B cell (primary cell): ENCODE measurements around the gene RRP12. TPM values are rescaled to one million over a fixed set of nuclear protein-coding genes. Genes with fewer than 3 reads are reported as not detected.

ENCODE experiments used
- ATAC-seq: fragments of 200-7000 bp; cut with Tn5 transposase; one replicate; pipeline ENCODE4 v1.10.0; 2021; ENCODE audit warnings: low read depth, mild to moderate bottlenecking, moderate number of reproducible peaks, moderate library complexity
- CTCF ChIA-PET: fragments of 350-600 bp; sonication (Branson Sonifier 250); formaldehyde crosslinking; loops from one replicate; lab custom pipeline; 2021; ENCODE audit warnings: antibody characterized with exemption, inconsistent platforms; lab: Charles Lee
- POLR2A ChIA-PET: fragments of 350-600 bp; sonication (Branson Sonifier 250); formaldehyde crosslinking; loops from one replicate; lab custom pipeline; 2021; ENCODE audit warnings: antibody characterized with exemption; lab: Charles Lee
- DNase-seq: peaks from one replicate; pipeline ENCODE4 v3.0.0; 2013
- H2AFZ ChIP-seq: 2 replicates; pipeline ENCODE4 v1.6.1; 2012; ENCODE audit warnings: mild to moderate bottlenecking, low read depth, low read length; ENCODE audit not compliant: insufficient read depth, poor library complexity, severe bottlenecking
- H3K27ac ChIP-seq, 2 donors: 1 replicate in 1 of 2; 2 replicates in 1 of 2; pipeline ENCODE4 v1.5.1; 2012 to 2013; ENCODE audit warnings: low read length in 2 of 2, mild to moderate bottlenecking in 2 of 2, moderate library complexity in 1 of 2
- H3K27me3 ChIP-seq, 4 experiments: fragments of 200-600 bp in 1 of 4; sonication (generic) in 1 of 4; replicated peaks in 1 of 4; 1 replicate in 2 of 4; 2 replicates in 2 of 4; pipeline versions ENCODE4 v1.6.1 to v1.7.0; 2013 to 2016; ENCODE audit warnings: low read length in 3 of 4, mild to moderate bottlenecking in 2 of 4, mixed read lengths in 1 of 4, moderate library complexity in 1 of 4; ENCODE audit not compliant: insufficient read depth in 4 of 4, control insufficient read depth in 3 of 4; ENCODE audit errors: control extremely low read depth in 1 of 4
- H3K36me3 ChIP-seq, 2 experiments: replicated peaks in 1 of 2; 1 replicate in 1 of 2; 2 replicates in 1 of 2; pipeline versions ENCODE4 v1.6.1 to v1.7.1; 2013; ENCODE audit warnings: low read length in 1 of 2; ENCODE audit not compliant: insufficient read depth in 2 of 2, control insufficient read depth in 1 of 2; ENCODE audit errors: control extremely low read depth in 1 of 2, extremely low read depth in 1 of 2
- H3K4me1 ChIP-seq, 2 donors: fragments of 200-600 bp in 1 of 2; sonication (generic) in 1 of 2; 1 replicate in 1 of 2; 2 replicates in 1 of 2; pipeline versions ENCODE4 v1.5.1 to v1.6.1; 2013 to 2017; ENCODE audit warnings: low read length in 2 of 2; ENCODE audit not compliant: control insufficient read depth in 2 of 2, insufficient read depth in 2 of 2
- H3K4me2 ChIP-seq: replicated peaks from 2 replicates; pipeline ENCODE3; 2012; ENCODE audit warnings: mild to moderate bottlenecking, low read depth, low read length; ENCODE audit not compliant: poor library complexity, severe bottlenecking
- H3K4me3 ChIP-seq, 5 experiments: fragments of 200-600 bp in 1 of 5; sonication (generic) in 1 of 5; 1 replicate in 3 of 5; 2 replicates in 2 of 5; pipeline versions ENCODE4 v1.5.1 to v1.7.0; 2011 to 2016; ENCODE audit warnings: low read length in 4 of 5, mild to moderate bottlenecking in 4 of 5, low read depth in 2 of 5, control low read depth in 1 of 5, moderate library complexity in 1 of 5; ENCODE audit not compliant: insufficient read depth in 1 of 5; ENCODE audit errors: control extremely low read depth in 1 of 5, extremely low read depth in 1 of 5
- H3K79me2 ChIP-seq: fragments of 200-600 bp; sonication (generic); one replicate; pipeline ENCODE4 v1.6.0; 2016; ENCODE audit warnings: low read length; ENCODE audit not compliant: control insufficient read depth, insufficient read depth
- H3K9ac ChIP-seq: fragments of 200-600 bp; sonication (generic); 2 replicates; pipeline ENCODE4 v1.6.1; 2017; ENCODE audit warnings: mild to moderate bottlenecking, low read length, moderate library complexity
- H3K9me3 ChIP-seq, 3 donors: one replicate each; pipeline versions ENCODE4 v1.6.1 to v1.7.1; 2013; ENCODE audit warnings: low read length in 2 of 3; ENCODE audit not compliant: control insufficient read depth in 2 of 3, insufficient read depth in 1 of 3; ENCODE audit errors: control extremely low read depth in 1 of 3
- H4K20me1 ChIP-seq: 2 replicates; pipeline ENCODE4 v1.6.0; 2012; ENCODE audit warnings: mild to moderate bottlenecking, low read length; ENCODE audit not compliant: insufficient read depth, control insufficient read depth, poor library complexity, severe bottlenecking
- H3K27ac Mint-ChIP-seq: one replicate; pipeline ENCODE4 v1.8.0; 2021; ENCODE audit warnings: mixed read lengths
- H3K27me3 Mint-ChIP-seq: one replicate; pipeline ENCODE4 v1.8.0; 2021; ENCODE audit warnings: mixed read lengths
- H3K4me1 Mint-ChIP-seq: one replicate; pipeline ENCODE4 v1.8.0; 2021; ENCODE audit warnings: mixed read lengths
- H3K4me3 Mint-ChIP-seq: one replicate; pipeline ENCODE4 v1.8.0; 2021; ENCODE audit warnings: mixed read lengths
- H3K9me3 Mint-ChIP-seq: one replicate; pipeline ENCODE4 v1.8.0; 2022; ENCODE audit warnings: mixed read lengths; ENCODE audit not compliant: insufficient read depth
- EZH2 ChIP-seq: IDR thresholded peaks from 2 replicates; pipeline ENCODE4 v1.6.1; 2012; ENCODE audit warnings: borderline replicate concordance, low read depth, mild to moderate bottlenecking, moderate library complexity, low read length; ENCODE audit not compliant: insufficient read depth, poor library complexity, severe bottlenecking
- WGBS: methylation state at CpG from one replicate; pipeline ENCODE4 v1.1.5; 2013; ENCODE audit warnings: missing lambda C conversion rate; ENCODE audit not compliant: insufficient coverage; 5-methylcytosine and 5-hydroxymethylcytosine counted together
- intact Hi-C: fragments of 100-400 bp; cut with micrococcal nuclease; formaldehyde crosslinking; loops from one replicate; pipeline ENCODE4 v1.10.0; 2022
- polyA plus RNA-seq: library from polyadenylated mRNA; depleted of rRNA; stranded (reverse); fragments of >200 nt; gene quantifications from 2 replicates; pipeline ENCODE4 v1.2.3, GENCODE V29; 2012
- total RNA-seq, 2 donors: library from RNA; stranded (reverse); fragments of 120-200 nt in 1 of 2; gene quantifications; 1 replicate in 1 of 2; 2 replicates in 1 of 2; pipeline versions ENCODE4 v1.2.3 to v1.2.4, GENCODE V29; 2013 to 2022
- TF ChIP-seq, protein P1 (sequence below): fragments of 200-600 bp; IDR thresholded peaks from one replicate; pipeline ENCODE4 v1.8.0; 2022; ENCODE audit warnings: antibody characterized with exemption, mild to moderate bottlenecking

Gene RRP12
- total and polyA plus RNA-seq, 2 donors (not counting 1 experiment from before 2014, with no cell fraction given): 19.3 to 35.7 TPM

DNA sequence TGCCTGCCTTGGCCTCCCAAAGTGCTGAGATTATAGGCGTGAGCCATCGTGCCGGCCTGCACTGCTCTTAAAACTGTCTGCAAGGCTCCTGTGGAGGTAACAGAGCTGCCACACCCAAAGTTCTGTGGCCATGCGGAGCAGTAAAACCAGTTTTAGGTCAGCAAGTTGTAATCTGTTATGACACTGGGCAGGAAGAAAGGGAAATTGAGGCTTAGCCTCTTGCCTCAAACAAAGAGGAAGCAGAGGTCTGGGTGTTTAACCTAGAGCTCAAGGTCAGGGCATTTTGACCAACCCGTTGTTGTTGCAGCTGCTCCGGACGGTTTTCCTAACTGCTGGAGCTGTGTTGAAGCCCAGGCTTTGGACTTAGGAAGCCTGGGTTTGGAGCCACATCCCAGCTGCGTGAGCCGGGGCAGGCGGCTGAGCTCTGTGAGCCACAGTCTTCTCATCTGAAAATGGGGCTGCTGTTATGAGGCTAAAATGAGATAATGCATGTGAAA lies 7.4 kb upstream of the RRP12 start:
- no peak for ATAC-seq
- POLR2A ChIA-PET: interaction anchor here (0.5 kb wide), 1 partner anchor 143 kb away, joined by 4 read pairs; no protein-coding TSS in a partner anchor
- no peak overlapping the region for H3K4me3 Mint-ChIP-seq
- Histone ChIP-seq H3K4me3 (no peak overlapping the region), H3K79me2 (no peaks in the 10 kb centered on the region), H3K9me3 (no peaks in the 10 kb centered on the region), H3K27ac (no peak overlapping the region), H3K27me3 (no peaks in the 10 kb centered on the region), H3K4me1 (peaks cover 0 to 13% of the 10 kb centered on the region in 2 donors), H3K9ac (no peak overlapping the region), H3K4me2 (no peak overlapping the region), H2AFZ (no peak overlapping the region), H3K36me3 (no peaks in the 10 kb centered on the region), H4K20me1 (no peaks in the 10 kb centered on the region)
- H3K27me3 Mint-ChIP-seq: no peaks in the 10 kb centered on the region
- TF ChIP-seq EZH2: no peak
- TF ChIP-seq, protein P1, sequence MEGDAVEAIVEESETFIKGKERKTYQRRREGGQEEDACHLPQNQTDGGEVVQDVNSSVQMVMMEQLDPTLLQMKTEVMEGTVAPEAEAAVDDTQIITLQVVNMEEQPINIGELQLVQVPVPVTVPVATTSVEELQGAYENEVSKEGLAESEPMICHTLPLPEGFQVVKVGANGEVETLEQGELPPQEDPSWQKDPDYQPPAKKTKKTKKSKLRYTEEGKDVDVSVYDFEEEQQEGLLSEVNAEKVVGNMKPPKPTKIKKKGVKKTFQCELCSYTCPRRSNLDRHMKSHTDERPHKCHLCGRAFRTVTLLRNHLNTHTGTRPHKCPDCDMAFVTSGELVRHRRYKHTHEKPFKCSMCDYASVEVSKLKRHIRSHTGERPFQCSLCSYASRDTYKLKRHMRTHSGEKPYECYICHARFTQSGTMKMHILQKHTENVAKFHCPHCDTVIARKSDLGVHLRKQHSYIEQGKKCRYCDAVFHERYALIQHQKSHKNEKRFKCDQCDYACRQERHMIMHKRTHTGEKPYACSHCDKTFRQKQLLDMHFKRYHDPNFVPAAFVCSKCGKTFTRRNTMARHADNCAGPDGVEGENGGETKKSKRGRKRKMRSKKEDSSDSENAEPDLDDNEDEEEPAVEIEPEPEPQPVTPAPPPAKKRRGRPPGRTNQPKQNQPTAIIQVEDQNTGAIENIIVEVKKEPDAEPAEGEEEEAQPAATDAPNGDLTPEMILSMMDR: no peak
- H3K4me1 Mint-ChIP-seq: peaks cover 12% of the 10 kb centered on the region
- no peak for DNase-seq
- 95% methylated on average over 10 of the region's 10 CpGs for WGBS
- H3K27ac Mint-ChIP-seq: no peak overlapping the region
- no peaks in the 10 kb centered on the region for H3K9me3 Mint-ChIP-seq
- intact Hi-C loops: no loop called here
- CTCF ChIA-PET: interaction anchor here (1.2 to 5.5 kb wide), 4 partner anchors 11 to 144 kb away, joined by 3 to 29 read pairs (median 16); no protein-coding TSS in a partner anchor

DNA sequence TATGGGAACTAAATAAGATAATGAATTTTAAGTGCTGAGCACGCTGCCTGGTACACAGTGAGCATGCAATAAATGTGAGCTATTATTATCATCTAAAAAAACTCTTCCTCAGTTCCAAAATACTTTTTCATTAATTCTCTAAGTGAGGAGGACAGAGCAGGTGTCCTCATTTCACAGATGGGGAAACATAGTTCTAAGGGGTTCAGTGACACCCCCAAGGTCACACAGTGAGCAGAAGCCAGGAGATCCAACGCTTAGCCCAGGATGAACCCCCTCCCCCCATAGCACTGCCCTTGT lies 6.8 kb upstream of the RRP12 start:
- no peaks in the 10 kb centered on the region for H3K79me2 ChIP-seq
- no peak overlapping the region for H2AFZ ChIP-seq
- no peak overlapping the region for H3K9ac ChIP-seq
- no peaks in the 10 kb centered on the region for H4K20me1 ChIP-seq
- 100% methylated on average over 1 of the region's 2 CpGs for WGBS
- H3K27ac Mint-ChIP-seq: no peak overlapping the region
- H3K27ac ChIP-seq: no peak overlapping the region
- H3K4me1 ChIP-seq: peaks cover 0 to 12% of the 10 kb centered on the region in 2 donors
- H3K4me2 ChIP-seq: peak overlapping the region; percentile 73
- TF ChIP-seq EZH2: no peak
- TF ChIP-seq, protein P1: no peak
- no peak overlapping the region for H3K4me3 ChIP-seq
- no peaks in the 10 kb centered on the region for H3K9me3 ChIP-seq
- H3K27me3 ChIP-seq: no peaks in the 10 kb centered on the region
- peaks cover 12% of the 10 kb centered on the region for H3K4me1 Mint-ChIP-seq
- ChIA-PET POLR2A (no interaction called here), CTCF (interaction anchor here (0.7 to 5.5 kb wide), 4 partner anchors 11 to 145 kb away, joined by 3 to 29 read pairs (median 16); no protein-coding TSS in a partner anchor)
- H3K9me3 Mint-ChIP-seq: no peaks in the 10 kb centered on the region
- H3K27me3 Mint-ChIP-seq: no peaks in the 10 kb centered on the region
- intact Hi-C loops: loop anchor here (1.0 to 2.0 kb wide), 4 partner anchors 18 to 323 kb away; partner anchors contain the start of genes EXOSC1, PGAM1 and ZDHHC16
- DNase-seq (no peak), ATAC-seq (no peak)
- H3K4me3 Mint-ChIP-seq: no peak overlapping the region
- H3K36me3 ChIP-seq: no peaks in the 10 kb centered on the region
